Activated CD4-positive, CD25-positive, alpha-beta regulatory T cell treated with anti-CD3 and anti-CD28 coated beads, Interleukin-2, amount 50 U/mL, for 72 hours (primary cell): ENCODE results near the gene SALL2.

ENCODE experiments used
- DNase-seq: peaks from one replicate; pipeline ENCODE4 v3.0.0; 2021

SALL2 gene

DNA sequence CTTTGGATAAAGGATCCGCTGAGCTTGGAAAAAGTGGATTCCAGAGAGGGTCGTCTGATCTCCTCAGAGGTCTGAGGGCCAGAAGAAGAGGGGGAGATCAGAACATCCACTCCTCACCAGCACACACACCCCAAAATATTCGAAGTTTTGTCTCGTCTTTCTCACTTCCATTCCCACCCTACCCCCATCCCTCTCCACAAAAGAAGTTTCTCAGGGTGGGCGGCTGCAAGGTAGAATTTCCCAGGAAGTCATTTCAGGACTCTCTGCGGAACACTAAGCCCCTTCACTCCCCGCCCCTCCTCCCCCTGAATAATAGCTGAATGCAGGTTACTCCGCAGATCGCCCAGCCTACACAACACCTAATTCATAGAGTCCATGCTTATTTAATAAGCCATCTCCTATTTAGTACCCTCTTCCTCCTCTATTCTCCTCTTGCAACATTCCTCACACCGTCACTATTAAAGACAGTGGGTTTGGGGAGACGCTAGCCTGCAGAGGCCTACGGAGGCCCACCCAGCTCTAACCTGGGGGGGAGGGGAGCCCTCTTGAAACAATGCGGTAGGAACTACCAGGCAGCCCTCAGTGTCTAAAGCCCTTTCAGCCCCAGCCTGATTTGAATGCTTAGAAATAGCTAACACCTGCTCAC, 649 bp upstream of the SALL2 start:
- DNase-seq, result no peak

DNA sequence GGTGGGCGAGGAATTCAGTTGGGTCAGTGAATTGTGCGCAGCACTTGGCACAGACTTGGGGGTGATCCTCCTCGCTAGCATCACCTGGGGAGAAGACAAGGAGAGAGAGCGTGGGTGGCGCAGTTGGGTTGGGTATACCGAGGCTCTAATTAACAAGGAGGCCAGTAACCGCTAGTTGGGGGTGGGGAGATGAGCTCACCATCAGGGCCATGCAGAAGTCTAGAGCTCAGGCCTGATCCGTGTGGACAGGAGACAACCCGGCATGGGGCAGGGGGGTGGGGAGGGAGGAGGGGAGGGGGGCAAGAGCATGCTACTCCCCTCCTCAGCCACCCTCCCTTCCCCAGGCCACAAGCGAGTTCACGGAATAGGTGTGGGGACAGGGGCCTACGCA, 580 bp downstream of the SALL2 start:
- DNase-seq, result no peak

DNA sequence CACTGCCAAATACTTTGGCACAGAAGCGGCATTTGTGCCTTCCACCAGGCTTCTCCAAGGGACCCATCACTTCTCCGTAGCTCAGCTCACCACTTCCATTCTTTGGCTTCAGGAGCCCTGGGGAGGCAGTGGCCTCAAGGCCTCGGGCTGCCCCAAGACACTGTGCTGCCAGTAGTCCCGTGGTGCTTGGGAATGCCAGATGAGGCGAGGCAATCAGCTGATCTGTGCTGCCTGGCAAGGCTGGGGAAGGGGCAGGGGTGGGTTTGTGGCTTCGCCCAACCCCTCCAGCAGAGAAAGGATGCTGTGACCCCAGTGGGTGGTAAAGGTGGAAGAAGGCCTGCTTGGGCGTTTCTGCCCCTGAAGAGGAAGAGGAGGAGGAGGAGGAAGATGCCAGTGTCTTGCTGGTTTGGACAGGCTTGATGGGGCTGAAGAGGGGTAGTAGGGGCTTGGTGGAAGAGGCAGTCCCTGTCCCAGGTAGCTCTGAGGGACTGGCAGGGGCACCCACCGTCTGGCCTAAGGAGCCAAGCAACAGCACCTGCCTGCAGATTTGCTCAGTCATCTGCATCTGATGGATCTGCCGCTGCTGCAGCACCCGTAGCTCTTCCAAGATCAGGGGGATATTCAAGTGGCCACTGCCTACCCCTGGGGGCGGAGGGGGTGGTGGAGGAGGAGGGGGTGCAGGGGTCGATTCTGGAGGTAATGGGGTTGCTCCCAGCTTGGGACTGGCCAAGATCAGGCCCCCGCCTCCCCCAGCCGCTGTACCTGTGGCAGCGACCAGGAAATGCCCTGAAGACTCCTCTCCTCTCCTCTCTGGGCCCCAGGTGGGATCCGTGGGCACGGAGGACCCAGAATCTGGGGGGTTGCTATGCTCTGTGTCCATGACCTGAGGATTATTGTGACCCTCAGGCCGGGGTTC, 1.3 kb downstream of the SALL2 start:
- DNase-seq, result no peak

GRCh38 chr14:21523203-21523602, 2.9 kb downstream of the SALL2 start:
- no peak for DNase-seq

DNA sequence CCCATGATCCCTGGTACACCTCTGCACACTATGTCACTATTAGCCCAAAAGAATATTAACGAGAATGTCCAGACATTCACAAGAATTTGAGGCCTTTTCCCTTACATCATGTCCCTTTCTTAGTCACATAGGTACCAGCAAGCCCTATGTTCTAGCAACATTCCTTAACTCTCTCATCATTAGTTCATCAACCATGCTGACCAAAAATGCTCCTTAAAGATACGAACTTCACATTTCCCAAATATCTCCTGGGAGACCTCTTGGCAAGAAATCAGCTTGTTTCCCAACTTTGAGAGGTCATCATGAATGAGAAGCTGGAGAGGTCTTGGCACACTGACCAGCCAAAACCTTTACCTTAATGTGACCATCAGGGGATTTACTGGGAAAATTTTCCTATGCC, 4.6 kb downstream of the SALL2 start:
- no peak for DNase-seq

DNA sequence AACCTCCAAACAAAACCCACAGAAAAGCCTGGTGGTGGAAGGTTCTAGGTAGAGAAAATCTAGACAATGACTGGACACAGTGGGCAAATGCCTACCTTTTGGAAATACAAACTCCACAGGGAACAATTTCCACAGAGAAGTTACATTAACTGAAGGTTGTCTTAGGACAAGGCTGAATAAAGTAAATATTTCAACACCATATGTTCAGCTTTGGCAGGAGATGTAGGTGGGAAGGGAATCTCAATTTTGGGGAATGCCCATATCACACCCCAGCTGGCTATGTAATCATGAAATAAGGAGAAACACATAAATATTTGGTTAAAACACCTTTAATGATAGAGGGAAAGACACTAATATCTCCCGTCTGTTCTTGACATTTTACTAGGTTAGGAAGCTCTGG, 5.4 kb downstream of the SALL2 start:
- no peak for DNase-seq

- DNase-seq, result no peak
Observed at GRCh38 chr14:21518725-21519124, 7.4 kb downstream of the SALL2 start.

- DNase-seq, result no peak
Observed at GRCh38 chr14:21514341-21514740, 11.8 kb downstream of the SALL2 start.

GRCh38 chr14:21510735-21511657, 15.2 kb downstream of the SALL2 start, which contains the start of gene METTL3:
Gene METTL3 (minus strand): TSS chr14:21511340. CDS start chr14:21511223, 117 bp downstream.
- peak; percentile 88 for DNase-seq

GRCh38 chr14:21509432-21510143, 16.6 kb downstream of the SALL2 start:
- DNase-seq, result no peak

DNA sequence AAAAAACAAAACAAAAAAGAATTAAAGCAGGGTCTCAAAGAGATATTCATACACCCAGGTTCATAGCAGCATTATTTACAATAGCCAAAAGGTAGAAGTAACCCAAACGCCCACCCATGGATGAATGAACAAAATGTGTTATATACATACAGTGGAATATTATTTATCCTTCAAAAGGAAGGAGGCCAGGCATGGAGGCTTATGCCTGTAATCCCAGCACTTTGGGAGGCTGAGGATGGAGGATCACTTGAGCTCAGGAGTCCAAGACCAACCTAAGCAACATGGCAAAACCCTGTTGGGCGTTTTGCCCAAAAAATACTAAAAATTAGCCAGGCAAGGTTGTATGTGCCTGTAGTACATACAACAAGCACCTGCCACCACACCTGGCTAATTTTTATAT, 19.6 kb downstream of the SALL2 start:
- no peak for DNase-seq

DNA sequence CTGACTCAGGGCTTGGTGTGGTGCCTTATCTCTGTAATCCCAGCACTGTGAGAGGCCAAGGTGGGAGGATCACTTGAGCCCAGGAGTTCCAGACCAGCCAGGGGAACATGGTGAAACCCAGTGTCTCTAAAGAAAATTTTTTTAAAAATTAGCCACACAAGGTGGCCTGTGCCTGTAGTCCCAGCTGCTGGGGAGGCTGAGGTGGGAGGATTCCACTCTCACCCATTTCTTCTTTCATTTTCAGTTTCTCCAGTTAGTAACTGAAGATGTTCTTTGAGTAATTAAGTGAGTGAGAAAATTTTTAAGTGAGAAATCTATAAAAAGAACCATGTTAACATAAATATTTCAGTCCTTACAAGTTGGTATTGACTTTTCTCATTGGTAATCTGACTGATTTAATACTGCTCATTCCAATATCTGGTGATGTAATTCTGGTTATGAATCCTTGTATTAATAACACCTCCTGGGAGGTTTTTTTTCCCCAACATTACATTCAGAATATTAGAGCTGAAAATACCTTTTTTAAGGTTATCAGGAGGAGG, 21.1 kb downstream of the SALL2 start:
- DNase-seq, result no peak

DNA sequence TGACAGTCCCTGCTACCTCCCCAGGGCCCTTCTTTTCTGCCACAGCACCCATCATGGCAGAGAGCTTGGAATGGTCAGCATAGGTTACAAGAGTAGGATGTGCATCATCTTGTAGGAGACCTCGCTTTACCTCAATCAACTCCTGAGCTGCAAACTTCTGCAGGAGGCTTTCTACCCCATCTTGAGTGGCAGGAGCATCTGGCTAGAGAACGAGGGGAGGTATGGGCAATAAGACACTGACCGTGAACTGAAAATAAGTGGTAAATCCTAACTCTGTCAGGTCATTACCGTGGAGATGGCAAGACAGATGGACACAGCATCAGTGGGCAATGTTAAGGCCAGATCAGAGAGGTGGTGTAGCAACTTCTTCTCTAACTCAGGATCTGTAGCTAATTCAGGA, 22.8 kb downstream of the SALL2 start:
- no peak for DNase-seq

GRCh38 chr14:21501568-21501967, 24.6 kb downstream of the SALL2 start:
- no peak for DNase-seq

DNA sequence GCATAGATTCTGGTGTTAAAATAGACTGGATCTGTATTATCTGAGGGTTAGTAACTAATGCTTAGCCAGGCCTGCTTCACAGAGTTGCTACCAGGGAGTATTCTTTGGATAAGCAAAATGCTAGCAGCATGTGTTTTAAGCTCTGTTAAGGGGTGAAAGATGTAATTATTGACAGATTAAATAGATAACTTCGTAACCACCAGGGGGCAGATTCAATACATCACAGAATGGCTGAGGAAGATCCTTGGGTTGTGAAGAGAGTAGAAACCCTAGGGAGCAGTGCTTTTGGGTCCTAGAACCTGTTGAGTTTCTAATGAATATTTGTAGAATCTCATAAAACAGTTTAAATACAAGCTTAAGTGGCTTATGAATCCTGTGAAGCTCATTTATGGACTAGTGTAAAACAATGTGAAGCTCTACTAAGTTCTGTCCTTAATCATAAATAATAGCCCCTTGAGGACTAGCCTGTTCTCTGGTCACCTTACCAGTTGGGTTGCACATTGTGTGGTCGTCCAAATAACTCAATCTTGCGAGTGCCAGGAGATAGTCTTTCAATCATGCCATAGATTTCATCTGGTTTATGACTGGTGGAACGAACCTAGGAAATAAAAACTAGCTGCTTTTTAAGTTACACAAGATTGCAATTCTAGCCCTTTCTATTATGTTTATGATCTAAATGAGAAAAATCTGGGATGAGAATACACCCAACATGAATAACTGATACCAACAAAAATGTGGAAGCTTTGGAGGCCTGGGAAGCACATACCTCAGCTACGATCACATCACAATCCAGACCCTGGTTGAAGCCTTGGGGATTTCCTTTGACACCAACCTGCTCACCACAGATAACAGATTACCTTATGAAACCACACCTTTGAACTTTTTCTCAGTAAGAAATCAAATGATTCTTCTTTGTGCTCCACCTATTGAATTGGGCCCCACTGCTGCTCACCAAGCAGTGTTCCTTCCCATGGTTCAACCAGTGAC, 27.3 kb downstream of the SALL2 start:
- DNase-seq, result no peak

- DNase-seq, result no peak
Observed at GRCh38 chr14:21496453-21496852, 29.7 kb downstream of the SALL2 start.

DNA sequence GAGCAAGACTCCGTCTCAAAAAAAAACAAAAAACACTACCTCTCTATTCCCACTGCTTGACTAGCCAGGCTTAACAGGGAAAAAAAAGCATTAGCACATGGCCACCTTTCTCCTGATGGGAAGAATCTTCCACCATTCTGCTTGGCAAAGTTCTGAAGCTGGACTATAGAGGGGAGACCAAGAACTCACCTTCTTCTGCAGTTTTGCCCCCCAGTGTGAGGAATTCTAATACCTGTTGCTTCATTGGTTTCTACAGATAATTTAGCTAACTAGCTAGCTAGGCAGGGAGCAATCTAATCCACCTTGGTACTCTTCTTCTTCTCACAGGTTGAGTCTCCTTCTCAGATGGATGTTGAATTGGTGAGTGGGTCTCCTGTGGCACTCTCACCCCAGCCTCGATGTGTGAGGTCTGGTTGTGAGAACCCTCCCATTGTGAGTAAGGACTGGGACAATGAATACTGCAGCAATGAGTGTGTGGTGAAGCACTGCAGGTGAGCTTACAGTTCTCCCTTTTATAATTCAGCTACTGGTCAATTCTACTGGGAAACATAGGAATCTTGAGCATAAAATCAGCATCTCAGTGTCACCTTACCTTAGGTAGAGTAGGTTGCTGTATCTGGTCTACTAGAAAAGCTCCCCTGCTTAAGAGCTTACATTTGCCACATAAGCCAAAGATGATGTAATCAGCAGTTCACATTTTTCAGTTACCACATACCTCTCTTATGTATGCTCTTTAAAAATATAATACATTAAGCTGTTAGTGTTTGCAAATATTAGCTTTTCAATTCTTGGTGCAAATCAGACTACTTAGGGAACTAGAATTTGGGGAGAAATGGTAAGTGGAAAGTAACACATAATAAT, 31.0 kb downstream of the SALL2 start:
- no peak for DNase-seq

- DNase-seq, result no peak
Observed at GRCh38 chr14:21486640-21487087, 39.5 kb downstream of the SALL2 start.

DNA sequence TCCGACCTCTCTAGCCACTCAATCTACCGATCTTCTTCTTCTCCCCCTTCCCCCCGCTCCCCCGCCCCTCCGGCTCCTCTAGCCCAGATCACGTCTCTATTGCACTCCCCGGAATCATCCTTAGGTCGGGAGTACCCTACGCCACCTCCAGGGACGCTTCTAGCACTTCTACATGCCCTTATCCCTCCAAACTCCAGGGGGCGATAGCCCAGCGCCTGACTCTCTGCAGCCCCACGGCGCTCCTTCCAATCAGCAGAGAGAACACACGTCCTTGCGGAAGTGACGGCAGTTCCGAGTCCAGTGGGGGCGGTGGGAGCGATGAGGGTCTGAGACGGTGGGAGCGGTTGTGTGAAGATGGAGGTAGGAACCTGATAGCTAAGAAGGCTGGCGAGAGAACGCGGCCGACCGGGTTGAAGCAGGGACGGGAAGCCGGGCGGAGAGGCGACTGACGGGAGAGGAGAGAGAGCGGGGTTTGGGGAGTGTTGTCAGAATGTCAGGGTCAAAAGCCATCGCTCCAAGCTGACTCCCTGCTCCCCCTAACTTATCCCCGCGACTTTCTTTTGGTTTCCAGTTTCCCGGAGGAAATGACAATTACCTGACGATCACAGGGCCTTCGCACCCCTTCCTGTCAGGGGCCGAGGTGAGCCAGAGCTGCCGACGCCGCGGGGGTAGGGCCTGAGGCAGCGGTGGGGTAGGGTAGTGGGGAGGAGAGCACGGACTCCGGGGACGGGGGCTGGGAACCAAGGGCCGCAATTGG, 49.0 kb downstream of the SALL2 start, which contains the start of the genes RAB2B and TOX4:
TSS of gene RAB2B (minus strand) at position 35 of the 757 bp plus-strand sequence. CDS start 87 bp downstream, outside the sequence.
TSS of gene TOX4 (plus strand) at position 271 of the 757 bp plus-strand sequence. CDS start at position 355, 84 bp downstream.
- DNase-seq, result peak; percentile 88
